ENCODE measurements around the gene GDPD3. TPM values are rescaled to one million over a fixed set of nuclear protein-coding genes. Genes with fewer than 3 reads are reported as not detected.

The GDPD3 gene
- total RNA-seq, 3 donors from 2014 or later, result 1.6 to 7.3 (median 2.0) TPM

DNA sequence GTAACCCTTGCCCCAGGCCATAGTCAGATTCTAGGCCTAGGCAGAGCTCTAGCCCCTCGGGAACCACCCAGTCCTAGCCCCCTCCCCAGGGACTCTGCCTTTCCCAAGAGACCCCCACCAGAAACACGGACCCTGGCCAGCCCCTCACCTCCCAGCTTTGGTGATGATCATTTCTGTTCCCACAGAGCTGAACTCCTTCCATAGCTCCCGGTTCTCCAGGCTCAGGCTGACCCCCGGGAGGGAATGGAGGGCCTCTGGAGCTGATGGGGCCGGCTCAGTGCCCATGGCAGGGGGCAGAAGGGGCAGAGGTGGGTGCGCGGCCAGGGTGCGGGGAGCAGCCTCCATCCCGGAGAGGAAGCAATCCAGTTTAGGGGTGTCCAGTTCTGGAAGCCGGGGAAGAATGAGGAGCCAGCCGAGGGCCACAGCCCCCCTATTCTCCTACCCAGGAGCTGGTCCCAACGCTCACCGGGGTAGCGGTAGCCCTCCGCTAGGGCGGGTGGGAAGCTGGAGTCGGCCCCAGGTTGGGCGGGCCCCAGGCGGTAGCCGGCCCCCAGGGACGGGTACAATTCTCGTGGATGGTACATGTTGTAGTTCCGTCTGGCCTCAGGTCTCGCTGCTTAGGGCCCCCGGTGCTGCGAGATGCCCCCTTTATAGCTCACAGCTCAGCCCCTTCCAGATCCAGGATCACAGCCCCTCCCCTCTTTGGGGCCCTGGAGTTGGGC, 22.6 kb downstream of the GDPD3 start:
- TF ChIP-seq, protein P1, sequence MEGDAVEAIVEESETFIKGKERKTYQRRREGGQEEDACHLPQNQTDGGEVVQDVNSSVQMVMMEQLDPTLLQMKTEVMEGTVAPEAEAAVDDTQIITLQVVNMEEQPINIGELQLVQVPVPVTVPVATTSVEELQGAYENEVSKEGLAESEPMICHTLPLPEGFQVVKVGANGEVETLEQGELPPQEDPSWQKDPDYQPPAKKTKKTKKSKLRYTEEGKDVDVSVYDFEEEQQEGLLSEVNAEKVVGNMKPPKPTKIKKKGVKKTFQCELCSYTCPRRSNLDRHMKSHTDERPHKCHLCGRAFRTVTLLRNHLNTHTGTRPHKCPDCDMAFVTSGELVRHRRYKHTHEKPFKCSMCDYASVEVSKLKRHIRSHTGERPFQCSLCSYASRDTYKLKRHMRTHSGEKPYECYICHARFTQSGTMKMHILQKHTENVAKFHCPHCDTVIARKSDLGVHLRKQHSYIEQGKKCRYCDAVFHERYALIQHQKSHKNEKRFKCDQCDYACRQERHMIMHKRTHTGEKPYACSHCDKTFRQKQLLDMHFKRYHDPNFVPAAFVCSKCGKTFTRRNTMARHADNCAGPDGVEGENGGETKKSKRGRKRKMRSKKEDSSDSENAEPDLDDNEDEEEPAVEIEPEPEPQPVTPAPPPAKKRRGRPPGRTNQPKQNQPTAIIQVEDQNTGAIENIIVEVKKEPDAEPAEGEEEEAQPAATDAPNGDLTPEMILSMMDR (IDR thresholded peaks at IDR 0.05), result no peak
- TF ChIP-seq POLR2AphosphoS5 (IDR thresholded peaks at IDR 0.05), result no peak
- TF ChIP-seq POLR2A (IDR thresholded peaks at IDR 0.05), result no peak
- H3K9me3 ChIP-seq, result no peaks in the 10 kb centered on the region
- H3K4me3 ChIP-seq, result peak overlapping the region; percentile 49 to 67 (median 61)
- peaks cover 17% of the 10 kb centered on the region in 2 donors for H3K4me1 ChIP-seq
- no peaks in the 10 kb centered on the region for H3K27me3 ChIP-seq
- DNase-seq (ENCODE audit: low spot score in 2 of 2), result no peak
- H3K27ac ChIP-seq, result peak overlapping the region; percentile 79 to 84
- no peaks in the 10 kb centered on the region for H3K36me3 ChIP-seq
- intact Hi-C loops (cut with DNase I; ENCODE audit: low total_unique reads), result loop anchor here (10.0 kb wide), 1 partner anchor 324 kb away; no protein-coding TSS in a partner anchor

DNA sequence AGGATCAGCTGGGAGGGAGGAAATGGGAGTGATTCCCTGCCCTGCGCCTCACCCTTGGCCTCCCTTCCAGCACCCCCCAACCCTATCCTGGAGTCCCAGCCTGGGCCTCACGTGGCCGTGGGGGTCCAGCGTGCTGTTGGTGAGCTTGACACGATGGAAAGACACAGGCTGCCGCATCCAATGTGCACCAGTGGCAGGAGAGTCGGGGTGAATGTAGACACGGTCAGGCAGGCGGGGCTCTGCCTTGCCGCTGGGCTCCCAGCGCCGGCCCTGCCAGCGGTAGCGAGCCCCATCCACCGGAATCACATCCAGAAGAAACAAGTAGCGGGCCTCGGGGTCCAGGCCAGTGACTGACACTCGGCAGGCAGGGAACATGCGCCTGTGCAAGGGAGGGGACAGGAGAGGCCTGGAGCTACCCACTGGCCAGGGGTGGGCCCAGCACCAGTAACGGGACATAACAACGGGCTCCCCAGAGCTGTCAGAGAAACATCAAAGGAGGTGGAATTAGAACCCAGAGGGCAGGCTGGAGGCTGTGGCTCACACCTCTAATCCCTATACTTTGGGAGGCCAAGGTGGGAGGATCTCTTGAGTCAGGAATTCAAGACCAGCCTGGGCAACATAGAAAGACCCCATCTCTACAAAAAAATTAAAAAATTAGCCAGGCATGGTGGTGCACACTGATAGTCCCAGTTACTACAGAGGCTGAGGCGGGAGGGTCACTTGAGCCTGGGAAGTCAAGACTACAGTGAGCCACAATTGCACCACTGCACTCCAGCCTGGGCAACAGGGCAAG, 24.3 kb downstream of the GDPD3 start:
- Histone ChIP-seq H3K27me3 (no peaks in the 10 kb centered on the region), H3K36me3 (no peaks in the 10 kb centered on the region), H3K9me3 (no peaks in the 10 kb centered on the region), H3K4me1 (peaks cover 5 to 9% of the 10 kb centered on the region in 2 donors), H3K27ac (peak overlapping the region in 1 of 2 donors; percentile 14), H3K4me3 (no peak overlapping the region)
- TF ChIP-seq, protein P1 (IDR thresholded peaks at IDR 0.05), result no peak
- no peak for TF ChIP-seq POLR2AphosphoS5 (IDR thresholded peaks at IDR 0.05)
- TF ChIP-seq POLR2A (IDR thresholded peaks at IDR 0.05), result no peak
- no peak for DNase-seq (ENCODE audit: low spot score in 2 of 2)
- intact Hi-C loops (cut with DNase I; ENCODE audit: low total_unique reads), result no loop called here

DNA sequence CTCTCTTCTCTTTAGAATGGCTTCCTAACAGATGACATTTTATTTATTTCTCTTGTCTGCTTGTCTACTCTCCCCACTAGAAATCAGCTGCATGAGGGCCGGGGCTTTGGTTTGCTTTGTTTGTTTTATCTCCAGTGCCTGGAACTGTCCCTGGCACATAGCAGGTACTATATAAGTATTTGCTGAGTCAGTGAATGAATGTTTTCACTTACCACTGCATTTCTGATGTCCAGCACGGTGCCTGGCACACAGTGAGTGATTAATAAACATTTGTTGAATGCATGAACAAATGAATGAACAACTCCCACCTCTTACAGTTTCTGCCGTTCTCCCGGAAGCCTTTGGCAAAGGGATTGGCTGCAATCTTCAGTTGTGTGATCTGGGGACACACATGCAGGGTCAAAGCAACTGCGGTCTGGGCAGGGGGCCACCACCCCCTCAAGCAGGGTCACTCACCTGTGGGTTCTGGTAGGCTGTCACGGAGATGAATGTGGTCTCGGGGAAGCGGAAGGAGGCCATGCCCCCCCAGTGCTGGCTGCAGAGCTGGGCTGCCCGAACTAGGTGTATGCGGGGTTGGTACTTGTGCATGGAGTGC, 25.0 kb downstream of the GDPD3 start:
- no peak for DNase-seq (ENCODE audit: low spot score in 2 of 2)
- Histone ChIP-seq H3K36me3 (peaks cover 3% of the 10 kb centered on the region), H3K4me1 (peaks cover 5 to 9% of the 10 kb centered on the region in 2 donors), H3K4me3 (no peak overlapping the region), H3K9me3 (no peaks in the 10 kb centered on the region), H3K27me3 (no peaks in the 10 kb centered on the region), H3K27ac (no peak overlapping the region)
- intact Hi-C loops (cut with DNase I; ENCODE audit: low total_unique reads), result no loop called here
- TF ChIP-seq POLR2A (IDR thresholded peaks at IDR 0.05), result no peak
- TF ChIP-seq POLR2AphosphoS5 (IDR thresholded peaks at IDR 0.05), result no peak
- TF ChIP-seq, protein P1 (IDR thresholded peaks at IDR 0.05), result no peak

DNA sequence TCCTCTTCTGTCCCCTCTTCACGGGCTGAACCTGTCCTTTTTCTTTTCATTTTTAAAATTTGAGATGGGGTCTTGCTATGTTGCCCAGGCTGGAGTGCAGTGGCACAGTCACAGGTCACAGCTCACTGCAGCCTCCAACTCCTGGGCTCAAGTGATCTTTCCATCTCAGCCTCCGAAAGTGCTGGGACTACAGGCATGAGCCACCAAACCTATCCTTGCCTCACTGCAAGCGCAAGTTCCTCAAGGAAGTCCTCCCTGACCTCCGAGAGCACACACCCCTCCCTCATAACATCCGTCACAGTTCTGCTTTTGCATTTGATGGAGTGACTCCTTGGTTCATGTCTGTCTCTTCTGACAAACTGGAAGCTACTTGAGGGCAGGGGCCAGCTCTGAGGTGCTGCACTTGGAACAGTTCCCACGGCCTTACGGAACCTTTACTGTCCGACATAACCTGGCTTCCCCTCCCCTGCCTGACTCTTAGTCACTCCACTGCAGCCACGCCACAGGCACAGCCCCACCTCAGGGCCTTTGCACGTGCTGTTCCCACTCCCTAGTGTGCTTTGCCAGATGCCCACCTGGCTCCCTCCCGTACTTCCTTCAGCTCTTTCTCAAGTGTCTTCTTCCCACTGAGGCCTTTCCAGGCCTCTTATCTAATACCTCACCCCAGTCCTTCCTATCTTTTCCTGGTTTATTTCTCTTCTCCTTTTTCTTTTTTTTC, 26.0 kb downstream of the GDPD3 start:
- no peaks in the 10 kb centered on the region for H3K27me3 ChIP-seq
- H3K27ac ChIP-seq, result no peak overlapping the region
- DNase-seq (ENCODE audit: low spot score in 2 of 2), result no peak
- H3K36me3 ChIP-seq, result peaks cover 11% of the 10 kb centered on the region
- H3K4me3 ChIP-seq, result no peak overlapping the region
- TF ChIP-seq, protein P1 (IDR thresholded peaks at IDR 0.05), result no peak
- TF ChIP-seq POLR2AphosphoS5 (IDR thresholded peaks at IDR 0.05) (no peak), POLR2A (IDR thresholded peaks at IDR 0.05) (no peak)
- intact Hi-C loops (cut with DNase I; ENCODE audit: low total_unique reads), result no loop called here
- peaks cover 3 to 5% of the 10 kb centered on the region in 2 donors for H3K4me1 ChIP-seq
- no peaks in the 10 kb centered on the region for H3K9me3 ChIP-seq

Measured in breast epithelium (tissue), 4 donors.